ENCODE measurements around the gene RNF14. TPM values are rescaled to one million over a fixed set of nuclear protein-coding genes. Genes with fewer than 3 reads are reported as not detected.

RNF14 gene
- total RNA-seq, result 41.4 and 44.9 TPM in 2 replicates

DNA sequence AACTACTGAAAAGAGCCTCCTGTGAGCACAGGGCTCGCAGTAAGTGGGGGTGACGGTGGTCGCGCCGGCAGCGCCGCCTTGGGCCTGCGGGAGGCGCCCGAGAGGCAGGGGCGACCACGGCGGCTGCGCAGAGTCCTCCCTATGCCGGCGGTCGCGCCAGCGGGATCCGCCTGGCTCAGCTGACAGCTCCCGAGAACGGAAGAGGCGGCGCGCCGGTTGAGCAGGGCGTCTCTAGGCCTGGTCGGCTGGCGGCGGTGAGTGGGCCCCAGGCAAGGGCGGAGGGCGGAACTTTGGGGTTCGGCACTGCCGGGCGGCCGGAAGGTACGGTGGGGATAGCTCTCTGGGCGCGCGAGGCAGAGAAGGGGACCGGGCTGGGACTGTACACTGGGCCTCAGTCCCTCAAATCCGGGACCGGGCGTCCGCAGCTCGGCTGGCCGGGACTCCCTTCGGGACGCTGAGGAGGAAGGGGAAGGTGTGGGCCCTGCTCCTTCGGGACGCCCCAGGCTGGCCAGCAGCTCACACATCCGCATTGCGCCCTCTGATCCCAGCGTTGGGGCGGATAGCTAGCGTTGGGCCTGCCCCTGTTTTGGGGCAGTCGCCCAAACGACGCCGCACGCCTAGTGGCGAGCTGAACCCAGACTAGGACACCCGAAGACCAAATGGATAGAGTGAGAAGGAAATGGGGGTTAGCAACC lies at the start of gene RNF14:
Gene RNF14, plus strand, starts transcription at position 192 of the 695 bp plus-strand sequence. CDS start 4,484 bp downstream, outside the sequence.

GRCh38 chr5:141923448-141924313 lies 45.2 kb upstream of the RNF14 start, which contains the start of gene DELE1:
Gene DELE1, plus strand, starts transcription at chr5:141923871. Its CDS starts 71 bp downstream, at chr5:141923942.

DNA sequence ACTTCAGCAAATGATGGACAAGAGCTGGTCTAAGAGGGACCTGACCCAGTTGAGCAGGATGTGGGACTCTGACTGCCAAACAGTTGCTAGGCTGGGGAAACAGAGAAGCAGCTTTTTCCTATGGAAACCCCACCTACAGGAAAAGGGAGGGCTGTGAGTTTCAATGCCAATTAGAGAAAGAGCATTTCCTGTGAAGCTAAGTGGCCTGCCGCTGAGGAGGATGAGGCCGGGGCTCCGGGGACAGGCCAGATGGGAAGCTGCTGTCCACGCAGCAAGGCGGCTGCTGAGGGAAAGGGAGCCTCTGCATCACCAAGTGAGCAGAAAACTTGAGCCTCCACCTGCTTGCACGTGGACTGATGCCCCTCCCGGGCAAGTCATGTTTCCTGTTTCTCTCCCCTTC lies 10.8 kb upstream of the RNF14 start, which contains the start of gene PCDH12:
Gene PCDH12, minus strand, starts transcription at position 90 of the 400 bp plus-strand sequence. CDS start 351 bp downstream, outside the sequence.

GRCh38 chr5:142012792-142013388 lies 44.0 kb downstream of the RNF14 start, which contains the start of gene GNPDA1:
Gene GNPDA1, minus strand, starts transcription at chr5:142013027. Its CDS starts 992 bp downstream, at chr5:142012035.

Other genes with a start within 250 kb of the RNF14 start
- gene PCDH1, start 90.7 kb upstream of the RNF14 start, total RNA-seq, result 181 and 222 TPM in 2 replicates
- 36.2 and 48.3 TPM in 2 replicates for gene DELE1, start 45.2 kb upstream of the RNF14 start, total RNA-seq
- 16.8 and 39.3 TPM in 2 replicates for gene PCDH12, start 10.9 kb upstream of the RNF14 start, total RNA-seq
- gene GNPDA1, start 43.9 kb downstream of the RNF14 start, total RNA-seq, result 34.7 and 48.8 TPM in 2 replicates
- 34.5 and 51.2 TPM in 2 replicates for gene NDFIP1, start 139.7 kb downstream of the RNF14 start, total RNA-seq